ENCODE results near the gene ATRX.
"Not testable (repeated sequence)": the region's sequence is repeated elsewhere in the genome, so short reads cannot be mapped to it uniquely, and the experiment has no call there.

ATRX gene

GRCh38 chrX:77621453-77621852 is 164.6 kb downstream of the ATRX start:
- not testable (repeated sequence) for DNase-seq, H3K4me3 Mint-ChIP-seq, H3K27ac Mint-ChIP-seq, H3K9me3 Mint-ChIP-seq
- Mint-ChIP-seq H3K4me1 (ENCODE audit: low read depth) (peaks cover 25% of the 10 kb centered on the region), H3K27me3 (peaks cover 11% of the 10 kb centered on the region), H3K36me3 (ENCODE audit: low read depth) (peaks cover 40% of the 10 kb centered on the region)

DNA sequence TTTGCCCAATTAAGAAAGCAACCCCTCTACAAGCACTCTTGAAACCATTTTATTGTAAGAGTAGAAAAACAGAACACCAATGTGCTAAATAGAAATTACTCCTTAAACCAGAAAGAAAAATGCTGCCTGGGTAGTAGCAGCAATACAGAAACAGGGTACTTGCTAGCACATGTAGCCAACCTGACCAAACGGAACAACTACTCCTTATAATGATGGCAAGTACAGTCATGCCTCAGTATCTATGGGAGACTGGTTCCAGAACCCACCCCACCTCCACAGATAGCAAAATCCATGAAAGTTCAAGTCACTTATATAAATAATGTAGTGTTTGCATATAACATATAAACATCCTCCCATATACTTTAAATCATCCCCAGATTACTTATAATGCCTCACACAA is 168.8 kb downstream of the ATRX start:
- H3K36me3 Mint-ChIP-seq (ENCODE audit: low read depth) = peaks cover 38% of the 10 kb centered on the region
- no peak overlapping the region for H3K27ac Mint-ChIP-seq
- peaks cover 9% of the 10 kb centered on the region for H3K27me3 Mint-ChIP-seq
- H3K4me3 Mint-ChIP-seq = no peak overlapping the region
- DNase-seq = no peak
- H3K4me1 Mint-ChIP-seq (ENCODE audit: low read depth) = peaks cover 3% of the 10 kb centered on the region
- no peaks in the 10 kb centered on the region for H3K9me3 Mint-ChIP-seq

DNA sequence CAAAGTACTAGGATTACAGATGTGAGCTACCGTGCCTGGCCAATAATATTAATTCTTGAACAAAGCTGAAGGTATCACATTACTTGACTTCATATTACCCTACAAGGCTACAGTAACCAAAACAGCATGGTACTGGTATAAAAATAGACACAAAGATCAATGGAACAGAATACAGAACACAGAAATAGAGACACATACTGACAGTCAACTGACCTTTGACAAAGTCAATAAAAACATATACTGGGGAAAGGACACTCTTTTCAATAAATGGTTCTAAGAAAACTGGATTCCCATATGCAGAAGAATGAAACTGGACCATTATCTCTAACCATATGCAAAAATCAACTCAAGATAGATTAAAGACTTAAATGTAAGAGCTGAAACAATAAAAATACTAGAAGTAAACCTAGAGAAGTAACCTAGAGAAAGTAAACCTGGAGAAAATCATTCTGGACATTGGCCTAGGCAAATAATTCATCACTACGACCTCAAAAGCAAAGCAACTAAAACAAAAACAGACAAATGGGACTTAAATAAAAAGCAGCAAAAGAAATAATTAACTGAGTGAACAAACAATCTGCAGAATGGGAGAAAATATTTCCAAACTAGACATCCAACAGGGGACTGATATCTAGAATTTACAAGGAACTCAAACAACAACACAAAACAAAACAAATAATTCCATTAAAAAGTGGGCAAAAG is 182.2 kb downstream of the ATRX start:
- peaks cover 10% of the 10 kb centered on the region for H3K27me3 Mint-ChIP-seq

DNA sequence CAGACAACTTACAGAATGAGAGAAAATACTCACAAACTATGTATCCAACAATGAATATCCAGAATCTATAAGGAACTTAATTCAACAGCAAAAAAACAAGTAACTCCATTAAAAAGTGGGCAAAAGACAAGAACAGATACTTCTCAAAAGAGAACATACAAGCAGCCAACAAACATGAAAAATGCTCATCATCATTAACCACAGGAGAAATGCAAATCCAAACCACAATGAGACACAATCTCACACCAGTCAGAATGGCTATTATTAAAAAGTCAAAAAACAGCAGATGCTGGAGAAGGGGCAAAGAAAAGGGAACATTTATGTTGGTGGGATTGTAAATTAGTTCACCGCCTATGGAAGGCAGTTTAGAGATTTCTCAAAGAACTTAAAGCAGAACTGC is 188.5 kb downstream of the ATRX start:
- DNase-seq = no peak
- Mint-ChIP-seq H3K36me3 (ENCODE audit: low read depth) (peaks cover 35% of the 10 kb centered on the region), H3K27ac (peak overlapping the region; percentile 49), H3K4me3 (no peak overlapping the region), H3K4me1 (ENCODE audit: low read depth) (peaks cover 9% of the 10 kb centered on the region), H3K27me3 (peaks cover 11% of the 10 kb centered on the region), H3K9me3 (no peaks in the 10 kb centered on the region)

More for the DNA sequence above, 182.2 kb downstream of the ATRX start:
- Mint-ChIP-seq H3K4me1 (ENCODE audit: low read depth) (peaks cover 2% of the 10 kb centered on the region), H3K9me3 (no peaks in the 10 kb centered on the region), H3K36me3 (ENCODE audit: low read depth) (peaks cover 26% of the 10 kb centered on the region), H3K27ac (no peak overlapping the region), H3K4me3 (no peak overlapping the region)
- no peak for DNase-seq

DNA sequence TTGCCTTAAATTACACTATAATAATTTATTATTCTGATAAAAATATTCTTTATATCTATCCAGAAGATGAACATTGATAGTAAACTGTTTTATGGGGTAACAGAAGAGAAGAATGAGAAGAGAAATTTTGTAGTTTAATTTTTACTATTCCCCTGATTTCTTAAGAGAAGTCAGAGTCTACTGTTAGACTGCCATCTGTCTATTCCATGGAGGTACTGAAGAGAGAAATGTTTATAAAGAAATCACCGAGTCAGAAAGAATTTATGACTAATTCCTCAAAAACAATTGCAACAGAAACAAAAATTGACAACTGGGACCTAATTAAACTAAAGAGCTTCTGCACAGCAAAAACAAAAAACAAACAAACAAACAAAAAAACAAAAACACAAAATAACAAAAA is 188.9 kb downstream of the ATRX start:
- Mint-ChIP-seq H3K27me3 (peaks cover 11% of the 10 kb centered on the region), H3K9me3 (no peaks in the 10 kb centered on the region), H3K36me3 (ENCODE audit: low read depth) (peaks cover 37% of the 10 kb centered on the region), H3K4me1 (ENCODE audit: low read depth) (peaks cover 9% of the 10 kb centered on the region), H3K27ac (peak overlapping the region; percentile 49), H3K4me3 (no peak overlapping the region)
- no peak for DNase-seq

- DNase-seq = no peak
- Mint-ChIP-seq H3K27me3 (peaks cover 11% of the 10 kb centered on the region), H3K4me3 (no peak overlapping the region), H3K9me3 (no peaks in the 10 kb centered on the region), H3K27ac (no peak overlapping the region), H3K4me1 (ENCODE audit: low read depth) (peaks cover 9% of the 10 kb centered on the region), H3K36me3 (ENCODE audit: low read depth) (peaks cover 44% of the 10 kb centered on the region)
Observed at GRCh38 chrX:77595848-77596247, 190.2 kb downstream of the ATRX start.

DNA sequence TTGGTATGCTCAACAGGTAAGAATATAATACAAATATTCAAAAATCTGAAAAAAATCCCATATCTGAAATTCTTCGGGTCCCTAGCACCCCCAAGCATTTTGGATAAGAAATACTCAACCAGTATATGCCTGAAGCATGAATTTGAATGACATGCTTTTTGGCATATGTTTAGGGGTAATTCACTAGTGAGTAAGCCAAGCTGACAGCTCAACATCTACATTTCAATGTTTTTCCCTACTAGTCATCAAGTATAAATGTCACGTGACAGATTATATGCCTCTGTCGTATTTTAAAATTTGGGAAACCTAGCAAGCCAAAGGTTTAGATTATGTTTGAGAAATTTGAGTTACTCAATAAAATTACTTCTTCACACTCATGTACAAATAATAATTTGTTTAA is 213.7 kb downstream of the ATRX start:
- no peak for DNase-seq
- H3K36me3 Mint-ChIP-seq (ENCODE audit: low read depth) = peaks cover 38% of the 10 kb centered on the region
- no peaks in the 10 kb centered on the region for H3K9me3 Mint-ChIP-seq
- peaks cover 1% of the 10 kb centered on the region for H3K4me1 Mint-ChIP-seq (ENCODE audit: low read depth)
- H3K27ac Mint-ChIP-seq = no peak overlapping the region
- H3K4me3 Mint-ChIP-seq = no peak overlapping the region
- no peaks in the 10 kb centered on the region for H3K27me3 Mint-ChIP-seq

DNA sequence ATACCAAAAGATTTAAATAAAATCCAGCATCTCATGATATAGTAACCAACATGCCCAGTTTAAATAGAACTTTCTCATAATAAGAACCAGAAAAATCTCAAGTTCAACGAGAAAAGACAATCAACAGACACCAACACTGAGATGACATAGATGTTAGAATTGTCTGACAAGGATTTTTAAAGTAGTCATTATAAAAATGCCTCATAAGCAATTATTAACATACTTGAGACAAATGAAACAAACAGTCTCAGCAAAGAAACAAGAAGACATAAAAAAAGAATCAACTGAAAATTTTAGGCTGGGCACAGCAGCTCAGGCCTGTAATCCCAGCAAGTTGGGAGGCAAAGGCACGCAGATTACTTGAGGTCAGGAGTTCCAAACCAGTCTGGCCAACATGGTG is 220.7 kb downstream of the ATRX start:
- H3K4me1 Mint-ChIP-seq (ENCODE audit: low read depth) = peaks cover 2% of the 10 kb centered on the region
- no peak overlapping the region for H3K4me3 Mint-ChIP-seq
- no peaks in the 10 kb centered on the region for H3K9me3 Mint-ChIP-seq
- no peak overlapping the region for H3K27ac Mint-ChIP-seq
- DNase-seq = no peak
- peaks cover 19% of the 10 kb centered on the region for H3K27me3 Mint-ChIP-seq
- H3K36me3 Mint-ChIP-seq (ENCODE audit: low read depth) = peaks cover 43% of the 10 kb centered on the region

DNA sequence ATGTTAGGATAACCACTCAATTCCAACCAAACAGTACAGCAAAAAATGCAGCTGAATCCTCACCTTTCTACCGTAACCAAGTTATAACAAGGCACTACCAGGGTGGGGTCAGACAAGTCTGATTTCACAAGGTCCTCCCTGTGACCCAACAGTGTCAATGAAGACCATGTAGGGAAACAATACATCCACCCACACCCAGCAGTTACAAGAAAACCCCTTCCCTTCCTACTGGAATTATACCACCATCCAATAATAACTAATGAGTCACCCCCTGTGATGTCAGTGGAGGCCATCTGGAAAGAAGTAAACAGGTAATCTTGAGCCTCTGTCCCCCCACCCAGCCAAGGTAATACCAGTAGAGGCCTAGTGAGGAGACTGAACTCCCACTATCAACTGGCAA is 221.2 kb downstream of the ATRX start:
- peaks cover 42% of the 10 kb centered on the region for H3K36me3 Mint-ChIP-seq (ENCODE audit: low read depth)
- no peak overlapping the region for H3K27ac Mint-ChIP-seq
- no peak for DNase-seq
- H3K27me3 Mint-ChIP-seq = peaks cover 19% of the 10 kb centered on the region
- no peak overlapping the region for H3K4me3 Mint-ChIP-seq
- peaks cover 2% of the 10 kb centered on the region for H3K4me1 Mint-ChIP-seq (ENCODE audit: low read depth)
- no peaks in the 10 kb centered on the region for H3K9me3 Mint-ChIP-seq

GRCh38 chrX:77561372-77561771 is 224.6 kb downstream of the ATRX start:
- no peak overlapping the region for H3K4me3 Mint-ChIP-seq

DNA sequence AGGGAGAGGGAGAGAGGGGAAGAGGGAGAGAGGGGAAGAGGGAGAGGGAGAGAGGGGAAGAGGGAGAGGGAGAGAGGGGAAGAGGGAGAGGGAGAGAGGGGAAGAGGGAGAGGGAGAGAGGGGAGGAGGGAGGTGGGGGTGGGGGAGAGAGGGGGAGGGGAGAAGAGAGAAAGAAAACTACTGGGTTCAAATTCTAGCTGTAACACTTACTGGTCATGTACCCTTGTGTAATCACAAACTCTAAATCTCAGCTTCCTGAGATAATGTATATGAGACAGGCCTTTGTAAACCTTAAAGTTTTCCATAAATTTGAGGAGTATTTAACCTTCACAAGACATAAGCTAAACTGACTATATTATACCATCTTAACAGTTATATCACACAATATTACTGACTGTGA is 229.7 kb downstream of the ATRX start:
- peaks cover 53% of the 10 kb centered on the region for H3K36me3 Mint-ChIP-seq (ENCODE audit: low read depth)
- peaks cover 4% of the 10 kb centered on the region for H3K27me3 Mint-ChIP-seq
- peaks cover 3% of the 10 kb centered on the region for H3K9me3 Mint-ChIP-seq
- no peak for DNase-seq
- H3K4me1 Mint-ChIP-seq (ENCODE audit: low read depth) = no peaks in the 10 kb centered on the region
- H3K4me3 Mint-ChIP-seq = no peak overlapping the region
- H3K27ac Mint-ChIP-seq = no peak overlapping the region

More at GRCh38 chrX:77561372-77561771, 224.6 kb downstream of the ATRX start:
- no peak for DNase-seq
- peaks cover 39% of the 10 kb centered on the region for H3K36me3 Mint-ChIP-seq (ENCODE audit: low read depth)
- H3K27me3 Mint-ChIP-seq = peaks cover 19% of the 10 kb centered on the region
- H3K27ac Mint-ChIP-seq = no peak overlapping the region
- H3K4me1 Mint-ChIP-seq (ENCODE audit: low read depth) = peaks cover 2% of the 10 kb centered on the region
- no peaks in the 10 kb centered on the region for H3K9me3 Mint-ChIP-seq

DNA sequence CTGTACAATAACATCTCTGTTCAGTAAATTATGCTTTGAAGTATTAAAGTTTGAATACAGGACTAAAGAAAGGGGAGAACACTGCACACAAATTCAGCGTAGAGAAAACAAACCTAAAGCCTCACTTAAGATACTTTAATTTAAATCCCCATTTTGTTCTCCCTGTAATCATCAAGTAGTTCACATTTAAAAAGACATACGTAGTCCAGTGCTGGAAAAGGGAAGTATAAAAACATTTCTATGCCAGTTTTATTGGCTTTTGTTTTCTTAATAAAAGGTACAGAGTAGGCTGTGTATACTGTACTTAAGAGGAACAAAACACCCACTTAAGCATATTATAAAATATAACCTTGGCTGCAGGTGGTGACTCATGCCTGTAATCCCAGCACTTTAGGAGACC is 237.3 kb downstream of the ATRX start:
- Mint-ChIP-seq H3K4me1 (ENCODE audit: low read depth) (no peaks in the 10 kb centered on the region), H3K27ac (no peak overlapping the region), H3K27me3 (peaks cover 4% of the 10 kb centered on the region), H3K9me3 (peaks cover 7% of the 10 kb centered on the region), H3K36me3 (ENCODE audit: low read depth) (peaks cover 50% of the 10 kb centered on the region), H3K4me3 (no peak overlapping the region)
- no peak for DNase-seq

DNA sequence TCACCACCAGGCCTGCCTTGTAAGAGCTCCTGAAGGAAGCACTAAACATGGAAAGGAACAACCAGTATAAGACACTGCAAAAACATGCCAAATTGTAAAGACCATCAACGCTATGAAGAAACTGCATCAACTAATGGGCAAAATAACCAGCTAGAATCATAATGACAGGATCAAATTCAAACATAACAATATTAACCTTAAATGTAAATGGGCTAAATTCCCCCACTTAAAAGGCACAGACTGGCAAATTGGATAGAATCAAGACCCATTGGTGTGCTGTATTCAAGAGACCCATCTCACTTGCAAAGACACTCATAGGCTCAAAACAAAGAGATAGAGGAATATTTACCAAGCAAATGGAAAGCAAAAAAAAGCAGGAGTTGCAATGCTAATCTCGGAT is 246.2 kb downstream of the ATRX start:
- DNase-seq; H3K4me1 Mint-ChIP-seq (ENCODE audit: low read depth); H3K4me3 Mint-ChIP-seq; H3K9me3 Mint-ChIP-seq; H3K27ac Mint-ChIP-seq: not testable (repeated sequence)
- Mint-ChIP-seq H3K36me3 (ENCODE audit: low read depth) (peaks cover 64% of the 10 kb centered on the region), H3K27me3 (peaks cover 13% of the 10 kb centered on the region)

GRCh38 chrX:77531261-77531660 is 254.8 kb downstream of the ATRX start:
- H3K36me3 Mint-ChIP-seq (ENCODE audit: low read depth) = peaks cover 50% of the 10 kb centered on the region
- H3K9me3 Mint-ChIP-seq = peaks cover 13% of the 10 kb centered on the region
- not testable (repeated sequence) for H3K27ac Mint-ChIP-seq, DNase-seq, H3K4me3 Mint-ChIP-seq
- peaks cover 18% of the 10 kb centered on the region for H3K4me1 Mint-ChIP-seq (ENCODE audit: low read depth)
- peaks cover 18% of the 10 kb centered on the region for H3K27me3 Mint-ChIP-seq

- Mint-ChIP-seq H3K4me1 (ENCODE audit: low read depth) (peaks cover 18% of the 10 kb centered on the region), H3K36me3 (ENCODE audit: low read depth) (peaks cover 42% of the 10 kb centered on the region), H3K27me3 (peaks cover 18% of the 10 kb centered on the region), H3K9me3 (peaks cover 13% of the 10 kb centered on the region), H3K27ac (no peak overlapping the region), H3K4me3 (no peak overlapping the region)
- no peak for DNase-seq
Observed at GRCh38 chrX:77528034-77528433, 258.0 kb downstream of the ATRX start.

All from activated T-cell treated with anti-CD3 and anti-CD28 coated beads, Interleukin-2, amount 50 U/mL, for 24 hours (primary cell).